ENCODE measurements around the gene CHRNA4. TPM values are rescaled to one million over a fixed set of nuclear protein-coding genes. Genes with fewer than 3 reads are reported as not detected.

Gene CHRNA4
- total RNA-seq, 3 donors from 2014 or later (not counting 1 experiment from before 2014, with no cell fraction given), result not detected

DNA sequence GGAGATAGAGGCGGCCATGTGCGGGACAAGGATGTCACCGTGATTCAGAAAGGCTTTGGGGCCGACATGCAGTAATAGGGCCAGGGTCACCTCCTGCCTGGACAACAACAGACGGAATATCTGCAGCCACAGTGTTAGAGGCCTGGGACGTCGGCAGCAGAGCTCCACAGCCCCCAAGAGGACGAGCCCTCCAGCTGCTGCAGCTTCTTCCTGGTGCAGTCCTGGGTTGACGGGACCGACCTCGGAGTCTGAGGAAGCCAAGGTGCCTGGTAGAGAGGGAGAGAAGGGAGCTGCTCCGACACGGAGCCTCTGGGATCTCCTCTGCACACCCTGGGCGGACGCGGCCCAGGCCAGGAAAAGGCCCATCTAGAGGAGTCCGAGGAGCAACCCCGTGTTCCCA, 23.2 kb upstream of the CHRNA4 start:
- H3K27ac ChIP-seq (ENCODE audit: low read length), result no peak overlapping the region
- H3K4me1 ChIP-seq (ENCODE audit: control insufficient read depth, insufficient read depth, low read length), result no peaks in the 10 kb centered on the region
- no peaks in the 10 kb centered on the region for H3K4me1 Mint-ChIP-seq
- H3K4me3 ChIP-seq (ENCODE audit: low read length), result no peak overlapping the region
- no peak overlapping the region for H3K27ac Mint-ChIP-seq
- intact Hi-C loops (cut with micrococcal nuclease), result loop anchor here (5.0 kb wide), 1 partner anchor 327 kb away; no protein-coding TSS in a partner anchor
- peaks cover 7% of the 10 kb centered on the region for H3K36me3 Mint-ChIP-seq
- peaks cover 5 to 6% of the 10 kb centered on the region in 2 donors for H3K9me3 Mint-ChIP-seq
- H3K9me3 ChIP-seq (ENCODE audit: control insufficient read depth, insufficient read depth, low read length), result no peaks in the 10 kb centered on the region
- 84% methylated on average over 18 of the region's 18 CpGs for WGBS (ENCODE audit: insufficient coverage)
- ATAC-seq (no peak), DNase-seq (no peak)
- no peaks in the 10 kb centered on the region for H3K27me3 ChIP-seq (ENCODE audit: control insufficient read depth, insufficient read depth, low read length)
- H3K4me3 Mint-ChIP-seq, result no peak overlapping the region
- TF ChIP-seq, protein P1, sequence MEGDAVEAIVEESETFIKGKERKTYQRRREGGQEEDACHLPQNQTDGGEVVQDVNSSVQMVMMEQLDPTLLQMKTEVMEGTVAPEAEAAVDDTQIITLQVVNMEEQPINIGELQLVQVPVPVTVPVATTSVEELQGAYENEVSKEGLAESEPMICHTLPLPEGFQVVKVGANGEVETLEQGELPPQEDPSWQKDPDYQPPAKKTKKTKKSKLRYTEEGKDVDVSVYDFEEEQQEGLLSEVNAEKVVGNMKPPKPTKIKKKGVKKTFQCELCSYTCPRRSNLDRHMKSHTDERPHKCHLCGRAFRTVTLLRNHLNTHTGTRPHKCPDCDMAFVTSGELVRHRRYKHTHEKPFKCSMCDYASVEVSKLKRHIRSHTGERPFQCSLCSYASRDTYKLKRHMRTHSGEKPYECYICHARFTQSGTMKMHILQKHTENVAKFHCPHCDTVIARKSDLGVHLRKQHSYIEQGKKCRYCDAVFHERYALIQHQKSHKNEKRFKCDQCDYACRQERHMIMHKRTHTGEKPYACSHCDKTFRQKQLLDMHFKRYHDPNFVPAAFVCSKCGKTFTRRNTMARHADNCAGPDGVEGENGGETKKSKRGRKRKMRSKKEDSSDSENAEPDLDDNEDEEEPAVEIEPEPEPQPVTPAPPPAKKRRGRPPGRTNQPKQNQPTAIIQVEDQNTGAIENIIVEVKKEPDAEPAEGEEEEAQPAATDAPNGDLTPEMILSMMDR (IDR thresholded peaks at IDR 0.05), result no peak
- H3K27me3 Mint-ChIP-seq (ENCODE audit: low read depth in 2 of 2), result peaks cover 4 to 7% of the 10 kb centered on the region in 2 donors
- H3K36me3 ChIP-seq (ENCODE audit: control insufficient read depth, insufficient read depth, low read length), result no peaks in the 10 kb centered on the region

GRCh38 chr20:63383556-63383955, 22.4 kb upstream of the CHRNA4 start:
- ATAC-seq (no peak), DNase-seq (no peak)
- no peak overlapping the region for H3K4me3 ChIP-seq (ENCODE audit: low read length)
- Mint-ChIP-seq H3K36me3 (peaks cover 7% of the 10 kb centered on the region), H3K27me3 (ENCODE audit: low read depth in 2 of 2) (peaks cover 4 to 7% of the 10 kb centered on the region in 2 donors), H3K4me3 (no peak overlapping the region), H3K9me3 (peaks cover 5 to 6% of the 10 kb centered on the region in 2 donors), H3K27ac (no peak overlapping the region), H3K4me1 (no peaks in the 10 kb centered on the region)
- H3K4me1 ChIP-seq (ENCODE audit: control insufficient read depth, insufficient read depth, low read length), result no peaks in the 10 kb centered on the region
- TF ChIP-seq, protein P1 (IDR thresholded peaks at IDR 0.05), result no peak
- intact Hi-C loops (cut with micrococcal nuclease), result loop anchor here (5.0 kb wide), 1 partner anchor 326 kb away; no protein-coding TSS in a partner anchor
- 87% methylated on average over 9 of the region's 11 CpGs for WGBS (ENCODE audit: insufficient coverage)
- no peaks in the 10 kb centered on the region for H3K36me3 ChIP-seq (ENCODE audit: control insufficient read depth, insufficient read depth, low read length)
- no peaks in the 10 kb centered on the region for H3K9me3 ChIP-seq (ENCODE audit: control insufficient read depth, insufficient read depth, low read length)
- no peak overlapping the region for H3K27ac ChIP-seq (ENCODE audit: low read length)
- no peaks in the 10 kb centered on the region for H3K27me3 ChIP-seq (ENCODE audit: control insufficient read depth, insufficient read depth, low read length)

DNA sequence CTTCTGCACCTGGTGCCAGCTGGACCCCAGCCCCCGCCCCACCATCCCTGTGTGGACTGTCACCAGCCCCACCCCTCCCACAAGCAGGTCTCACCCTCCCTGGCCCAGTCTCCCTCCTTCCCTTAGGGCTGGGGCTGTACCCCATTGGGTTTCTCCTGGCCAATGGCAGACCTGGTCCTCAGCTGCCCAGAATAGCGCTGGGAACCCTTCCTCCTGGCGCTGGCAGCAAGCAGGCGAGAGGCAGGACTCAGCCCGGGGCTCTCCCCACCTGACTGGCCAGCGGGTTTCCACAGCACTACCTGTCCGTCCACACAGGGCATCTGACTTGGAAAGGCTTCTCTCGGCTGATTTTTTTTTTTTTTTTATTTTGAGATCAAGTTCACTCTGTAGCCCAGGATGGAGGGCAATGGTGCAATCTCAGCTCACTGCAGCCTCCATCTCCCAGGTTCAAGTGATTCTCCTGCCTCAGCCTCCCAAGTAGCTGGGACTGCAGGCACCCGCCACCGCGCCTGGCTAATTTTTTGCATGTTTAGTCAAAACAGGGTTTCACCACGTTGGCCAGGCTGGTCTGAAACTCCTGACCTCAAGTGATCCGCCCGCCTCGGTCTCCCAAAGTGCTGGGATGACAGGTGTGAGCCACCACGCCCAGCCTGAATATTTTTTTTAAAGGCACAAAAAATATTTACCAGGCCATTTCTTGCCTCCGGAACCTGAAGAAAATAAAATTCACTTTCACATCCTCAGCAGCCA, 21.6 kb upstream of the CHRNA4 start:
- H3K36me3 Mint-ChIP-seq, result peaks cover 7% of the 10 kb centered on the region
- H3K4me3 Mint-ChIP-seq, result no peak overlapping the region
- Histone ChIP-seq H3K27ac (ENCODE audit: low read length) (no peak overlapping the region), H3K36me3 (ENCODE audit: control insufficient read depth, insufficient read depth, low read length) (no peaks in the 10 kb centered on the region), H3K9me3 (ENCODE audit: control insufficient read depth, insufficient read depth, low read length) (no peaks in the 10 kb centered on the region), H3K27me3 (ENCODE audit: control insufficient read depth, insufficient read depth, low read length) (peaks cover 2% of the 10 kb centered on the region), H3K4me3 (ENCODE audit: low read length) (no peak overlapping the region), H3K4me1 (ENCODE audit: control insufficient read depth, insufficient read depth, low read length) (no peaks in the 10 kb centered on the region)
- H3K9me3 Mint-ChIP-seq, result peaks cover 5 to 6% of the 10 kb centered on the region in 2 donors
- intact Hi-C loops (cut with micrococcal nuclease), result loop anchor here (5.0 kb wide), 1 partner anchor 325 kb away; no protein-coding TSS in a partner anchor
- peaks cover 4 to 7% of the 10 kb centered on the region in 2 donors for H3K27me3 Mint-ChIP-seq (ENCODE audit: low read depth in 2 of 2)
- ATAC-seq (no peak), DNase-seq (no peak)
- no peaks in the 10 kb centered on the region for H3K4me1 Mint-ChIP-seq
- TF ChIP-seq, protein P1 (IDR thresholded peaks at IDR 0.05), result no peak
- WGBS (ENCODE audit: insufficient coverage), result 70% methylated on average over 17 of the region's 17 CpGs
- H3K27ac Mint-ChIP-seq, result no peak overlapping the region

Measured in natural killer cell (primary cell).